Large intestine (tissue), 3 donors: ENCODE results near the gene WDR91. TPM values are rescaled to one million over a fixed set of nuclear protein-coding genes. Genes with fewer than 3 reads are reported as not detected.
A peak's percentile ranks its signal among the peaks of the same experiment; 100 is the strongest.

Source experiments
- DNase-seq, 2 donors: peaks; one replicate each; pipeline versions ENCODE4 v3.0.0 to v3.0.0-alpha.2; 2013
- H3K27ac ChIP-seq: one replicate; pipeline ENCODE4 v1.5.1; 2013; ENCODE audit warnings: low read length
- H3K27me3 ChIP-seq: 2 replicates; pipeline ENCODE4 v1.6.1; 2013; ENCODE audit warnings: low read length; ENCODE audit not compliant: control insufficient read depth, insufficient read depth
- H3K36me3 ChIP-seq: 2 replicates; pipeline ENCODE4 v1.6.1; 2013; ENCODE audit warnings: low read length; ENCODE audit not compliant: control insufficient read depth, insufficient read depth
- H3K4me1 ChIP-seq: one replicate; pipeline ENCODE4 v1.6.1; 2013; ENCODE audit warnings: low read length; ENCODE audit not compliant: control insufficient read depth, insufficient read depth
- H3K4me3 ChIP-seq: one replicate; pipeline ENCODE4 v1.5.1; 2013; ENCODE audit warnings: low read length
- H3K9me3 ChIP-seq: one replicate; pipeline ENCODE4 v1.6.1; 2013; ENCODE audit warnings: mild to moderate bottlenecking, low read depth, low read length, moderate library complexity; ENCODE audit not compliant: control insufficient read depth
- WGBS: methylation state at CpG from one replicate; pipeline ENCODE4 v1.1.5; 2013; ENCODE audit warnings: low lambda C conversion rate; ENCODE audit not compliant: insufficient coverage; 5-methylcytosine and 5-hydroxymethylcytosine counted together
- polyA plus RNA-seq: library from polyadenylated mRNA; unstranded; fragments of 120-200 nt; gene quantifications from one replicate; pipeline ENCODE4 v1.2.1, GENCODE V29; 2013

Gene WDR91
- polyA plus RNA-seq, 1 donor = 5.7 TPM

DNA sequence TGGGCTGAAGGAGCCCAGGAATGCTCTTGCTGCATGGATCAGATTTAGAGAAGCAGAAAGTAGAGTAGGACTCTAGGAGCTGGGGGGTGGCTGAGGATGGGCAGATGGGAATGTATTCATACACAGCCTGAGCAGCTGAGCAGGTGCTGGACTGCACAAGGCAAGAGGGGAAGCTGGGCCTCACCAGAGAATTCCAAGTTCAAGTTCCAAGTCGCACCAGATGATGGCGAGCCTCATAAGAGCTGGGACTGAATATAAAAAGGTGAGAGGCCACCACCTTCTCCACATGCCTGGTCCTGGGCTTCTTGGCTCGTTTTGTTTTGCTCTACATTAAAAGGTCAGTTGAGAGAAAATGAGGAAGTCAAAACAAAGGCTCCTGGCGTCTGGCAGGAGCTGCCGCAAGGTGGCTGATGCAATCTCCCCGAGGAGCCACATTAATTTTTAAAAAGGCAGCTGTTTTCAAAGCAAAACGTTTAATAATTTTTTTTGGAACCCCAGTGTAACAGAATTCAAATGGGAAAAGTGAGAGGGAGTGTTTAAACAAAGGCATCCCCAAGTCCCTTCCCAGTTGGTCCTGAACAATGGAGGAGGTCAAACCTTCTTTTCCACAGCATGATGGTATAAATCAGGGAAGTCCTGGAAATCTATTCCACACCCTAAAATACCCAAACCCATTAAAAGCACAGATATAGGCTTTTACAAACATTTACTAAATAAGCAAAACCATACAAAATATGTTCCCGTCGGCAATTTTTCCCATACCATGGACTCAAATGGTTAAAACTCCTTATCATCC is 50.3 kb downstream of the WDR91 start:
- Histone ChIP-seq H3K27ac (no peak overlapping the region), H3K9me3 (peaks cover 7% of the 10 kb centered on the region), H3K4me3 (no peak overlapping the region), H3K36me3 (peaks cover 28% of the 10 kb centered on the region), H3K27me3 (no peaks in the 10 kb centered on the region), H3K4me1 (no peaks in the 10 kb centered on the region)
- no peak for DNase-seq
- whole genome bisulfite sequencing = 80% methylated on average over 3 of the region's 9 CpGs

DNA sequence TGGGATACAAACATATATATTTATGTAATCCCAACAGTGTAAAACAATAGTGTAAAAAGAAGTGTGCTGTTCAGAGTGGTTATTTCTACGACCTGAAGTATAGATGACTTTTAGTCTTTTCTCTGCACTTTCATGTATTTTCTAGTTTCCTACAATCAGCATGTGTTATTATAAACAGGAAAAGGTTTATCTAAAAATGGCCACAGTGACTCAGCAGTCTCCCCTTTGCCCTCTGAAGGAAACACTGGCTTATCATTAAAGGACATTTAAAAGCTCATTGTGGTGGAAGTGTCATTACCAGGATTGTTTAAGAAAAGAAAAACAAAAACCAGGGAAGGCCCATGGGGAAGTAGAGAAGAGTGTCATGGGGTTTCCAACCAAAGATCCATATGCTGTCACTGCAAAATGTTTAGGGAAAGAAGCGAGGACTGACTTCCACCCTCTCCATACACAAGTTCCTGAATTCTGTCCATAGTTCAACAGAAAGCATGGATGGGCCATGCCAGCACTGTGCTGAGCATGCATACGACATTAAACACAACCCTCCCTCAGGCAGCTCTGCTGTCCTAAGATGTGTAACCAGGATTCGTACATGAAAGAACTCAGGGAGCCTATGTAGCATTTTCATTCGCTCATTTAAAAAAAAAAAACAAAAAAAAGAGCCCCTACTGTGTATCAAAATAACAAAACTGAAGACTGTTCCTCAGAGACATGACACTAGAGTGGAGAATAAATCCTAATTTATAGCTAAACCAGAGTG is 51.0 kb downstream of the WDR91 start:
- Histone ChIP-seq H3K27me3 (no peaks in the 10 kb centered on the region), H3K27ac (no peak overlapping the region), H3K9me3 (peaks cover 14% of the 10 kb centered on the region), H3K4me1 (no peaks in the 10 kb centered on the region), H3K4me3 (no peak overlapping the region), H3K36me3 (peaks cover 20% of the 10 kb centered on the region)
- whole genome bisulfite sequencing = 88% methylated on average over 1 of the region's 5 CpGs
- DNase-seq = peak; percentile 19 to 42

DNA sequence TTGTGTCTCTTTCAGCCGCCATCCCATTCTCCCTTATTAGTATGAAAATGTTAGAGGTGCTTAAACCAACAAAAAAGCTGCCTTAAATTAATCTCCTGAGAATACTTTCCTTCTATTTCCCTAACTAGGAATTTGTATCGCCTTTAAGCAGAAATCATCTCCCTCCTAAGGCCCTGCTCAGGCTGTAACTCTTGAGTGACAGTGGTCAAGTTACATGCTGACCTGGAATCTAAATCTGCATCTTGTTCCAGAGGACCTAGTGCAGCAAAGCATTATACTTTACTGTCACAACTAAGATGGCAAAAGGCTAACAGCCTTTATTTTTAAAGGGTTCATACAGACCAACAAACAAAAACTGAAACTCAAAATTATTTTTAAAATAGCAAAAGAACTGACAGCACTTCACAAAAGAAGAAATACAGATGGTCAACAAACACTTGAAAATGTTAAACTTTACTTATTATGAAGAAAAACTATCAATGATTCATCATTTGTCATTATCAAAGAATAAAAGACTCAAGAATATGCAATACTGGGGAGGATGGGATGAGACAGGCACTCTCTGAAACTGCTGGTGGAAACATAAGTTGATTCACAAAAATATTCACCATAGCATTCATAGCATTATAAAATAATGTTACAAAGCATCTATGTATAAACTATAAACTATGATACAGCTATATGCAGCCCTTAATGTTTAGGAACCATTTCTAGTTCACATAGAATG is 51.8 kb downstream of the WDR91 start:
- no peaks in the 10 kb centered on the region for H3K4me1 ChIP-seq
- no peak overlapping the region for H3K27ac ChIP-seq
- whole genome bisulfite sequencing = 83% methylated on average over 1 of the region's 2 CpGs
- H3K36me3 ChIP-seq = peaks cover 12% of the 10 kb centered on the region
- H3K4me3 ChIP-seq = no peak overlapping the region
- no peak for DNase-seq
- peaks cover 14% of the 10 kb centered on the region for H3K9me3 ChIP-seq
- no peaks in the 10 kb centered on the region for H3K27me3 ChIP-seq

DNA sequence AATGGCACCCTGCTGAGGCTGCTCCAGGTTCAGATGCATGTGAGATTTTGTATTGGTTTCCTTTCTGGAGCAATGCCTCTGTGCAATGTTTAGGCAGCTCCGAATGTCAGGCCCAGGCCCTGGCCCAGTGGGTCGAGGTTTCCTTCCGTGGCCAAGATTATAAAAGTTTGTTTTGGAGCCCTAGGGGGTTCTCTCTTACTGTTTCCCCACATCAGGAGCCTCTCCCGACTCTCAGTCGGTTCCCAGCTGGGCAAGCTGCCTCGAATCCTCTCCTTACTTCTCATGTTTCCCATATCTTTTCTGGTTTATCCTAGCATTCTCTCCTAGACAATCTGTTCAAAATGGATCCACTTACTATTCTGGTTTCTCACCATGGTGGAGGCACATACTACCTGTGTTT is 52.5 kb downstream of the WDR91 start:
- no peak for DNase-seq
- Histone ChIP-seq H3K27me3 (no peaks in the 10 kb centered on the region), H3K4me1 (no peaks in the 10 kb centered on the region), H3K9me3 (peaks cover 14% of the 10 kb centered on the region), H3K4me3 (no peak overlapping the region), H3K36me3 (peaks cover 8% of the 10 kb centered on the region), H3K27ac (no peak overlapping the region)
- no CpG with 5 or more reads among the region's 6 CpGs for WGBS

DNA sequence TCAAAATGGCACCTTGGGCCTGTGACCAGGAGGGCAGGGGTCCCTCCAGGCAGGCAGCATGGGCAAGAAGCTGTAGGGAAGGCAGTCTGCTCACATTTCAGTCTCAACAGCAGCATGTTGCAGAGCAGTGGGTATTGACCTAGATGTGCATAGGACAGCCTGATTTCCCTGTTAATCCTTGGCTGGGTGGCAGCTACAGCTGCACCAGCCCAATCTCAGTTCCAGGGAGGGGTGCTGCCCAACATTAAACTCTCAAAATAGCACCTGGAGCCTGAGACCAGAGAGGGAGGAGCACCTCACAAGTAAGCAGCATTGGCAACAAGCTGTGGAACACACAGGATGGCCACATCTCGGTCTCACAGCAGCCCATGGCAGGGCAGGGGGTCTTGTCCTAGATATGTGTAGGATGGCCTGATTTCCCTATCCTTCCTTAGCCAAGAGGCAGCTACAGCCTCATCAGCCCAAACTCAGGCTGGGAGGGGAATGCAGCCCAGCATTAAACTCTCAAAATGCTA is 53.1 kb downstream of the WDR91 start:
- H3K4me1 ChIP-seq = no peaks in the 10 kb centered on the region
- no peak overlapping the region for H3K27ac ChIP-seq
- no peak overlapping the region for H3K4me3 ChIP-seq
- H3K9me3 ChIP-seq = peaks cover 14% of the 10 kb centered on the region
- H3K27me3 ChIP-seq = no peaks in the 10 kb centered on the region
- no peak for DNase-seq
- peaks cover 8% of the 10 kb centered on the region for H3K36me3 ChIP-seq
- no CpG with 5 or more reads among the region's 1 CpG for WGBS

DNA sequence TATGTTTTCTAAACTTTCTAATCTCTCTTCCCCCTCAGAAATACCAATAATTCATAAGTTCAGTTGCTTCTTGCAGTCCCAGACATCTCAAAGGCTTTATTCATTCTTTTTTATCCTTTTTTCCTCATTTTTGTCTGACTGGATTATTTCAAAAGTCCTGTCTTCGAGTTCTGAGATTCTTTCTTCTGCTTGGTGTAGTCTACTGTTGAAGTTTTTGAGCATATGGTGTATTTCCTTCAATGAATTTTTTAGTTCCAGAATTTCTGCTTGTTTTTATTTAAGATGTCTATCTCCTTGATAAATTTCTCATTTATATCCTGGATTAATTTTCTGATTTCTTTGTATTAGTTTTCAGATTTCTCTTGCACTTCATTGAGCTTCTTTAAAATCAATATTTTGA is 55.0 kb downstream of the WDR91 start:
- Histone ChIP-seq H3K4me1 (no peaks in the 10 kb centered on the region), H3K4me3 (no peak overlapping the region), H3K36me3 (peaks cover 6% of the 10 kb centered on the region), H3K27ac (no peak overlapping the region), H3K9me3 (peaks cover 9% of the 10 kb centered on the region), H3K27me3 (no peaks in the 10 kb centered on the region)
- no peak for DNase-seq
- 86% methylated on average over 1 of the region's 1 CpG for WGBS

DNA sequence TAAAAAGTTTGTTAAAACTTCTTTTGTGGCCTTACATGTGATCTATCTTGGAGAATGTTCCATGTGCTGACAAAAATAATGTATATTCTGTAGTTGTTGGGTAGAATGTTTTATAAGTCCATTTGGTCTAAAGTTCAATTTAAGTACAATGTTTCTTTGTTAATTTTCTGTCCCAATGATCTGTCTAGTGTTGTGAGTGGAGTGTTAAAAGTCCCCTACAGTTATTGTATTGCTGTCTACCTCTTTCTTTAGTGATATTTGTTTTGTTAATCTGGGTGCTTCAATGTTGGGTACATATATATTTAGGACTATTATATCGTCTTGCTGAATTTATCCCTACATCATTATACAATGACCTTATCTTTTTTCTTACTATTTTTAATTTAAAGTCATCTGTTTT is 56.6 kb downstream of the WDR91 start:
- Histone ChIP-seq H3K4me1 (no peaks in the 10 kb centered on the region), H3K9me3 (peaks cover 9% of the 10 kb centered on the region), H3K4me3 (no peak overlapping the region), H3K27me3 (no peaks in the 10 kb centered on the region), H3K27ac (no peak overlapping the region), H3K36me3 (peaks cover 6% of the 10 kb centered on the region)
- WGBS = 80% methylated on average over 1 of the region's 1 CpG
- DNase-seq = no peak

DNA sequence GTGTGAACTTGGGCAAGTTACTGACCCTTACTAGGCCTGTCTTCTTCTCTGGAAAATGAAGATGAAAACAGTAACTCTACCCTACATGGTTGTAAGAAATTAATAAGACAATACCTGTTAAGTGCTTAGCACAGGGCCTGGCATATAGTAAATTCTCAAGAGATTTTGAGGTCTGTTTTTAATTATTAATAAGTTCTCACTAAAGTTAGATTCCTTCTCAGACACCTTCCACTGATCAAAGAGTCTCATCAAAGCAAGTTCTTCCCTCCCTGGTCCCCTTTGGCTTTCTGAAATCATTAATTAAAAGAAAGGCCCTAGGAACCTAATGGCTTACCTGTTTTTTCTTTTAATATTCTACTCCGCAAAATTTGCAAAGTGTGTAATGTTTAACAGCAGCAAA is 58.9 kb downstream of the WDR91 start:
- H3K4me3 ChIP-seq = no peak overlapping the region
- H3K4me1 ChIP-seq = peaks cover under 1% of the 10 kb centered on the region
- DNase-seq = no peak
- H3K27ac ChIP-seq = no peak overlapping the region
- WGBS = no CpG with 5 or more reads among the region's 1 CpG
- peaks cover 9% of the 10 kb centered on the region for H3K9me3 ChIP-seq
- peaks cover 4% of the 10 kb centered on the region for H3K36me3 ChIP-seq
- H3K27me3 ChIP-seq = no peaks in the 10 kb centered on the region

DNA sequence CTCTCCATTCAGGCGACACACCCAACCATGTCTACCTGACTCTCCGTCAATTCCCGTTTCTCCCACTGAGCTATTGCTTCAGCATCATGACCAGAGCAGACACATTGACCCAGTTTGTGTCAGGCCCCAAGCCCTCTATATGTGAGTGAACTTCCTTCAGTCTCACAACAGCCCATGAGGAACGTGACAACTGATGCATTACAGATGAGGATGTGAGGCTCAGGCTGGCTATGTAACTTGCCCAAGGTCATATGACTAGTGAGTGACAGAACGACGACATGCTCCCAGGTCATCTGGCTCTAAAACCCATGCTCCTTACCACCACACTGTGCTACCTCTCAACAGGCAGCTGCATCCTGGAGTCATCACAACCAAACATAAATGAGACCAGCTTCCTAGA is 59.8 kb downstream of the WDR91 start:
- Histone ChIP-seq H3K4me3 (no peak overlapping the region), H3K36me3 (no peaks in the 10 kb centered on the region), H3K4me1 (peaks cover 5% of the 10 kb centered on the region), H3K27me3 (no peaks in the 10 kb centered on the region), H3K27ac (no peak overlapping the region), H3K9me3 (peaks cover 9% of the 10 kb centered on the region)
- no peak for DNase-seq
- WGBS = no CpG with 5 or more reads among the region's 6 CpGs

DNA sequence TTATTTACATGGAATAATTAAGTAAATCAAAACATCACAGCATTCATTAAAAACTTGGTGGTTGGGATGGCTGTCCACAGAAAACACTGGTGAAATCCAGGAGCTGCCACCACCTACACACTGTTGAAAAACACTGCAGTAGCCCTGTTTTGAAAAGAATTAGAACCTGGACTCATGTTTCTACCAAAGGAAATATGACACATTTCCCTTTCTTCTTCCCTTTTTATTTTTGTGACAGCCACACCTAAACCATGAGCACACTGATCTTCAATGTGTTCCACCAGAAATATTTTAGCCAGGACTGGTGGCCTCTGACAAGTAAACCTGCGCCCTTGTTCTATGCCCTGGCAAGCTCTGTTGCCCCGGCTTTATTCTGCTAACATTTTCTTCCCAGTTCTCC is 60.2 kb downstream of the WDR91 start:
- no peaks in the 10 kb centered on the region for H3K36me3 ChIP-seq
- peaks cover 5% of the 10 kb centered on the region for H3K4me1 ChIP-seq
- no peak for DNase-seq
- no peak overlapping the region for H3K27ac ChIP-seq
- H3K4me3 ChIP-seq = no peak overlapping the region
- no CpG with 5 or more reads among the region's 2 CpGs for WGBS
- no peaks in the 10 kb centered on the region for H3K27me3 ChIP-seq
- peaks cover 7% of the 10 kb centered on the region for H3K9me3 ChIP-seq
